B cell (primary cell): ENCODE measurements around the gene SLC22A13.

ENCODE experiments used
- CTCF ChIP-seq: fragments of 200-600 bp; IDR thresholded peaks from one replicate; pipeline ENCODE4 v1.8.0; 2022; ENCODE audit warnings: antibody characterized with exemption, mild to moderate bottlenecking
- EZH2 ChIP-seq: IDR thresholded peaks from 2 replicates; pipeline ENCODE4 v1.6.1; 2012; ENCODE audit warnings: borderline replicate concordance, low read depth, mild to moderate bottlenecking, moderate library complexity, low read length; ENCODE audit not compliant: insufficient read depth, poor library complexity, severe bottlenecking

DNA sequence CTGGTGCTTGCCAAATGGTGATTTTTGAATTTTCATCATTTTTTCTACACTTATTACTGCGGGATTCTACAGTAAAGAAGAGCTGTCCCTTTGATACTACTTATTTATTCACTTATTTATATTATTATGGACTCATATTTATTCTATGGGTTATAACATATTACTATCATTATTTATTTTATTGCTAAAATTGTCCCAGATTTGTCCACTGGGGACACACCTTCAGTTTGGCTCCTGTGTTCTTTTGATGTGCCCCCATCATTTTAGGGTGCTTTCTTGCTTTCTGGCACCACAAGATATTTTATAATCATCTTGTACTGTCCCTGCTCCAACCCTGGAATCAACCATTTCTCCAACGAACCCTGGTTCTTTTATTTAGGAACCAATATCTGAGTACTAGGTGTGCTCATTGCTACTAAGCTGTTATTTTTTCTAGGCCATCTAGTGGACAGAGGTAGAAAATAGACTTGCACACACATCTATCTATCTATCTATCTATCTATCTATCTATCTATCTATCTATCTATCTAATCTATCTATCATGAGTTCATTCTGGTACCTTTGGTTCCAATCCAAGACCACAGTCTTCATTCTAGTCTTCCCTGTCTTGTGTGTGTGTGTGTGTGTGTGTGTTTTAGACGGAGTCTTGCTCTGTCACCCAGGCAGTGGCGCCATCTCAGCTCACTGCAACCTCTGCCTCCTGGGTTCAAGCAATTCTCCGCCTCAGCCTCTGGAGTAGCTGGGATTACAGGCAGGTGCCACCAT is 32.5 kb downstream of the SLC22A13 start:
- TF ChIP-seq CTCF (peak; percentile 66), EZH2 (no peak)
